Stimulated activated CD8-positive, alpha-beta memory T cell treated with anti-CD3 and anti-CD28 coated beads, Interleukin-7, amount 100 ng/mL, for 24 hours (primary cell): ENCODE results near the gene METTL17.
"Not testable (repeated sequence)": the region's sequence is repeated elsewhere in the genome, so short reads cannot be mapped to it uniquely, and the experiment has no call there.

Source experiments
- DNase-seq: peaks from one replicate; pipeline ENCODE4 v3.0.0-alpha.2; 2020; ENCODE audit warnings: low read depth

METTL17 gene

DNA sequence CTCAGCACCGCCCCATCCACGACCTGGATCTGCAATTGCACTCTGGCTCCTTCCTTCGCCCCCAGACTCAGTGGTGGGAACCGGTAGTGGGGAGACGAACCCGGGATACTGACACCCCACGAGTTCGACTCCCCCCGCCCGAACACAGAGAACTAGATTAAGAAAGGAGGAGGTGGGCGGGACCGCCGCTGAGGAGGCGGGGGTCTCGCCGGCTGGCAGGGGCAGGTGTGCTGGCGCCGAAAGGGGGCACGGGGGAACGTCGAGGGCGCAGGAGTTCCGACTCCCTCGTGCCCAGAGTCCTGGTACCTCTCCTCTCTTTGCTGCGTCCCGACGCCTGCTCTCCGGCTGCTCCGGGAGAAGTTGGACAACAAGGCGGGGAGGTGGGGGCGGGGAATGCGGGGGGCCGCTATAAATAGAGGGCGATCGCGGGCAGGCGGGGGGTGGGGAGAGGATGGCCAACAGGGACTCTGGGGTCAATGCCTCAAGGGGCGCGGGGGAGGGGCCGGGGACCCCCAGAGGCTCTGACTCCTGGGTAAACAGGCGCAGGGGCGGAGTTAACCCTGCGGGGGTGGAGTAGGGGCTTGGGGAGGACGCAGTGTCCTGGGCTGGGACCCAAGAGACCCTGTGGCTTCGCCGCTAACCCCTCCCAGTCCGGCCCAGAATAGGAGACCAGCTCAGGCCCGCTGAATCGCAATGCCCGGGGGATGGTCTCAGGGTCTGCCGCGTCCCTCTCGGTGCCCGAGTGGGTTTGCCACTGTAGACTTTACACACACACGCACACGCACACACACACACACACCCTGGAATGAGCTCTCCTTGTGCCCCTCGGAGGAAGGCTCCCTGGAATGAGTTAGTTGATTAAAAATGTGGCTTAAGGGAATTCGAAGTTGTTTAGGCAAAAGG lies 35.8 kb downstream of the METTL17 start:
- no peak for DNase-seq

DNA sequence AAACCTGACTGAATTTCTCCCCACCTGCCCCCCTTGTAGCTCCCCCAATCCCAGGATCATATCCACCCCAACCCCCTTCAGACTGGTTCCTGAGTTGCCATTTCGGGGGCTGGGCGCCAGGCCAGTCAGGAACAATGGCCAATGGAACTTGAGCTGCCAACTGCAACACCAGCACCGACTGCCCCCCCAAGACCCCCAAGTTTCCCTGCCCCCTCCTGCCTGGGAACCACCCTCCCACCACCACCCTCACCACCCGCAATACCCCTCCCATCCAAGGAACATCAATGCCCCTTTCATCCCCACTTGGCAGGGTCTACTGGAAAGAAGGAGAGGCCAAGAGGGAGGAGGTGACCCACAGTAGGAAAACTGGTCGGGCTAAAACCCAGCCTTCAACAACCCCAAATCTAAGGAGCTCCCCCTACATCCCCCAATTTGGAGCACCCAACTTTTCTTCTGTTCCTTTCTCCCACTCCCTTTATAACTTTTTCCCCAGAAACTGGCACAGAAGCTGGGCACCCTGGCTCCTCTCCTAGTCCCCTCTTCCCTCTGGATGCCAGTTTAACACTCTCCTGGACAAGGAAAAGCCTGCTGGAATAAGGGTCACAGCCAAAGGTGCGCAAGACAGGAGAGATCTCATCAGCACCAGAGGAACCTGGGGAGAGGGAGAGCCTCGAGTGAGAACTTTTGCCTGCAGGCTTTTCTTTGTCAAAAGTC lies 36.7 kb downstream of the METTL17 start:
- no peak for DNase-seq

DNA sequence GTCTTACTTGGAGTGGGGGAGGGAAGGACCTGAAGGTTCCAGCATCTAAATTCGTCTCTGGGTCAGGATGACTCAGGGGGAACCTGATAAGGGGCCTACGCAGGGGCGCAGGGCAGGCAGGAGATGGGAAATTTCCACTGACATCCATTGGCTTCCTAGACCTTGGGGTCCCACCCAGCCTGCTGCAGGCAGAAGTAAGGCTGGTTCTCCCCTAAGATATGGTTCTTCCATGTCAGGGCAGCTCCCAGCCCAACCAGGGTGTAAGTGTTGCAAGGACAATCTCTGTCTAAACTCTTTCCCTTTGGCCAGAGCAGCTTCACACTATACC lies 37.2 kb downstream of the METTL17 start:
- DNase-seq: no peak

DNA sequence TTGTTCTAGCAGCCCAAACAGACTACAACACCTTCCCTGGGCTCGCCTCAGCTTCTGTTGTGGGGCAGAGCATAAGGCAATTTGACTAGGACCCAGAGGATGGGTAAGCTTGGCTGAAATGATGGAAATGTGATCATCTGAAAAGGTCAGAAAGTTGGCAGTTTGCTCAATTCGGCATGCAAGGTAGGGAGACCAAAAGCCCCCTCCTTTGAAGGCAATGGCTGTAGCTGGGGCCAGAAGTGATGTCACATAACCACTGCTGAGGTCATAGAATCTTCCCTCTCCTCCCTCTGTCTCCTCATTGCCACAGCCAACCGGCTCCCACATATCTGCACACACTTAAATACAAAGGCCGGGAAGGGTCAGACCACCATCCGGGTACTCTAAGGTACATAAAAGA lies 40.1 kb downstream of the METTL17 start, which contains the start of gene TPPP2:
Gene TPPP2 (plus strand): TSS at position 301 of the 400 bp plus-strand sequence. CDS start 365 bp downstream, outside the sequence.
- DNase-seq: no peak

- no peak for DNase-seq
Observed at GRCh38 chr14:21030531-21030930, 40.8 kb downstream of the METTL17 start.

DNA sequence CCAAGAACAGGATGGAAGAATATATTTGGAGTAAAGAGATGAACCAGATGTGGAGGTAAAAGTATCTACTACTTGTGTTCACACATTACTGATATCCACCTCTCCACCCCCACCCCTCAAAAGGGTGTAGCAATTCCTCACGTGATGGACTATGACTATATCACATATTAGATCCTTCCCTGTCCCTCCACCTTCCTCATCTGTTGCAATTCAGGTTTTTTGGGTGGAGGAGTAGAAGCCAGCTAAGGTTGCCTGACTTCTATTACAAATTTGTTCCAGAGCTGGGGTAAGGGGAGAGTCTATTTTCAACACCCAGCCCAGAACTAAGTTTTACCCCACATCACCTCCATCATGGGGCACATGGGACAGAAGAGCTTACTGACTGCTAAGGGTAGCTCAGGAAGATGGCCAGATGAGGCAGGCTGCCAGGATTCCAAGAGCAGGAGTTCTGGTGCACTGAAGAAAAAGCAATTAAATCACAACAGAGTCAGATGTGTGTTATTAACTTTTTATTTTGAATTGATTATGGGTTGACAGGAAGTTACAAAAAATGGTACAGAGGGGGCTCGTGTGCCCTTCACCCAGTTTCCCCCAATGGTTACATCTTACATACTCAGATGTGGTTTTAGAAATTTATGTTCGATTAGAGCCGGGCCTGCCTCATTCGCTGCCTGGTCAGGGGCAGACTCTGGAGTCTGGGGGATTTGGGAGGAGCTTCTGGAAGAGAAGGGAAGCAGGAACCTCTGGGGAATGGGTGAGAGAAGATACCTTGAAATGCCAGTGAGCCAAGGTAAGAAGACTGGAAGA lies 42.7 kb downstream of the METTL17 start:
- DNase-seq: no peak

DNA sequence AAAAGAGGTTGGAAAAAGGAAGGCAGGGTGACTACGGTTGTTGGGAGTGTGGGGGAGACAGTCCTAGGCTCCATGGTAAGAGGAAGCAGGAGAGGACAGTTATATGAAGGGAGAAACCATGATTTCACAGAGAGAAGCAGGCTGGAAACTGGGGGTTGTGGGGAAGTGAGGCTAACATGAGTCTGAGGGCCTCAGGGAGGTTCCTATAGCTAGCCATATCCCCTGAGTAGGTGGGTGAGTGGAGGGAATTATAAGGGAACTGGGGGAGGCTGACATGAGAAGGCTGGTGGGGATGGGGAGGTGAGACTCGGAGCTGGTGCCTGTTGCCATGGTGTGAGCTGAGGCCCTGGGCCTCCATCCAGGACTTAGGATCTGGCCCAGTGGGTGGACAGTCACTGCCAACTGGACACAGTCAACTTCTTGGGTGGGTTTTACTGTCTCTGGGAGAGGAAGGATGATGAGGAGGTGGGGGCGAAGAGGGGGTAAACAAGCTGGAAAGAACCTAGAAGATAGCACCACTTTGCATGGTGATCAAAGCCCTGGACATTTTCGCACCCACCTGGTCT lies 43.4 kb downstream of the METTL17 start:
- no peak for DNase-seq

DNA sequence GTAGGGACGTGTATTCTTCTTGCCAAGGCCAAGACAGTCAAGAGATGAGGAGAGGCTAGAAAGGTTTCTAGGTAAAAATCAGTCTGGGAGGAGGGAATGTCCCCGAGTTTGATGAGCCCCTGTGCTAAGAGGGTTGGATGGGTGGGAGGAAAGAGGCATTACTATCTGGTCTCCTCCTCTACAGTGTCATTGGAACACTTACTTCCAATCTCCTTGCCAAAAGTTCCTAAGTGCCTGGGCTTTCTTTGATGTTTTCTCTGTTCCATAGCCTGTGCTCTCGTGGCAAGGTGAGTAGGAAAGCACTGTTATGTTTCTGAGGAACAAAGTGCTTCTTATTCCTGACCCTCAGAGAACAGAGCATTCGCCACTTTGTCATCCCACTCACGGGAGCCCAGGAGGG lies 44.9 kb downstream of the METTL17 start, which contains the start of gene RNASE13:
Gene RNASE13 (minus strand): TSS at position 101 of the 400 bp plus-strand sequence. CDS start 519 bp downstream, outside the sequence.
- no peak for DNase-seq

GRCh38 chr14:21036751-21037150 lies 47.0 kb downstream of the METTL17 start:
- no peak for DNase-seq

- DNase-seq: no peak
Observed at GRCh38 chr14:21037156-21037555, 47.4 kb downstream of the METTL17 start.

GRCh38 chr14:21038441-21039422 lies 49.0 kb downstream of the METTL17 start:
- DNase-seq: no peak

DNA sequence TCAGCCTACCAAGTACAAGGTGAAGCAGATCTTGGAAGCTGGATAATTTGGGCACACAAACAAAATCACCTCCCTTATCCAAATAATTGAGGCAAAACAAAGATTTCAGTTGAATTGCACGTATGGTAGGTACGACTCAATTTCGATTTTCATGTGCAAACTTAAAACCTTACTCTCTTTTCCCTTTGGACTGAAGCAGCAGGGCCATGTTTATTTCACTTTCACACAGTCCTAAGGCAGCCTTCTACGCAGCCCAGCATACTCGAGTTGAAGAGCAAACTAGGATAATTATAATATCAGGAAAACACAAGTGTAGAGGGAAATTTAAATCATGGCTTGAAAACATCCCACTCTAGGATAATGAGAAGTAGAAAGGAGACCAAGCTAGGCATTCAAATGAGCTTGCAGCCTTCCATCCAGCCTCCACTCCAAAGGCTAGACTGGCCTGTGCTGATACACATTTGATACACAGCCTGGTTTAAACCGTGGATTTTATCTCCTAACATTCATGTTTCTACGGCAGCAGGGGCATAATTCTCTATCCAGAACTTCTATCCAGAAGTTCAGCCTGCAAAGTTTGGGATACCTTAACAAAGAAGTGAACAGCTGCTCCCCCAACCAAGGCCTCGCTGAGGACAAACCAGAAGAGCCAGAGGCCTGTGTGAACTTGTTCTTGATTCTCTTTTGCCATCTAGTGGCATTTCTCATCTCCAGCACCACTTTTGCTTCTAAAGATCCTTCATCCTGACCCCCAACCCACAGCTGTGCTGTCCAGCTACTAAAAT lies 50.0 kb downstream of the METTL17 start:
- no peak for DNase-seq

GRCh38 chr14:21040370-21040925 lies 50.7 kb downstream of the METTL17 start:
- no peak for DNase-seq

GRCh38 chr14:21040941-21041340 lies 51.2 kb downstream of the METTL17 start:
- DNase-seq: not testable (repeated sequence)

DNA sequence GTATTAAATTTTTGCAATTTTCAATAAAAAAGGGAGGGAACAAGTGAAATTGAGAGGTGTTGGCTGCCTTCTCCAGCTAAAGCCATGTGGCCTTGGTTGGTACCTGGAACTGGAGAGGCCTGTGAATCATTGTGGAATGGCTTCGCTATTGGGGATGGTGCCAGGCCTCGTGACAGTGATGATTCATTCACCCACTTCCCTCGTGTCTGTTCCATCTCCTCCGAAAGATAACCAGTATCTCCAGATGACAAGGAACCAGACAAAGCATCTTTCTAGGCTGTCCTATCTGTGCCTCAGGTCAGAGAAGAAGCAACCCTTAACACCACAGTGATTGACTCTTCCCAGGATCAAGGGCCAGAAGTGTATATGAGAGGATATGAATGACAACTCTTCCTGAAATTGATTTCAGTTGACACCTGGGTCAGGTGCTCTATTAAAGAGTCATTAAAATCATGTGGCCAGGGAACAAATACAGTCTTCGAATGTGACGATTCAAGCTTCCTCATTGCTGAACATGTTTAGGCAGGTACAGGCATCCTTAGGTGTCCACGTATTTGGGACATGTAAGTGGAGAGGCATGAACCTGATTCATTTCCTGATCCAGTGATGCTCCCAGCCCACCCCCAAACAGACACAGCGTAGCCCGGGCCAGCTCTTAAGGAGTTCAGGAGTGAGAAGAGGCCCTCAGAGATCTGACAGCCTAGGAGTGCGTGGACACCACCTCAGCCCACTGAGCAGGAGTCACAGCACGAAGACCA lies 52.1 kb downstream of the METTL17 start, which contains the start of gene RNASE7:
Gene RNASE7 (plus strand): TSS at position 687 of the 758 bp plus-strand sequence. CDS start 631 bp downstream, outside the sequence.
- no peak for DNase-seq

- no peak for DNase-seq
Observed at GRCh38 chr14:21042918-21043317, 53.1 kb downstream of the METTL17 start.

DNA sequence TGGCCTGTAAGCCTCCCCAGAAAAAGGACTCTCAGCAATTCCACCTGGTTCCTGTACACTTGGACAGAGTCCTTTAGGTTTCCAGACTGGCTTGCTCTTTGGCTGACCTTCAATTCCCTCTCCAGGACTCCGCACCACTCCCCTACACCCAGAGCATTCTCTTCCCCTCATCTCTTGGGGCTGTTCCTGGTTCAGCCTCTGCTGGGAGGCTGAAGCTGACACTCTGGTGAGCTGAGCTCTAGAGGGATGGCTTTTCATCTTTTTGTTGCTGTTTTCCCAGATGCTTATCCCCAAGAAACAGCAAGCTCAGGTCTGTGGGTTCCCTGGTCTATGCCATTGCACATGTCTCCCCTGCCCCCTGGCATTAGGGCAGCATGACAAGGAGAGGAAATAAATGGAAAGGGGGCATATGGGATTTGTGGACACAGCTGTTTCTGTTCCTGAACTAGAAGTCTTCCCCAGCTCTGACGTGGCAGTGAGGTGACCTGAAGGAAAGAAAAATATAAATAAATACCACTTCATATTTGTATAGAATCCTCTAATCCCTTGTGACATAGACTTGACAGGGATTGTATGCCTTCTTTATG lies 53.7 kb downstream of the METTL17 start:
- no peak for DNase-seq

DNA sequence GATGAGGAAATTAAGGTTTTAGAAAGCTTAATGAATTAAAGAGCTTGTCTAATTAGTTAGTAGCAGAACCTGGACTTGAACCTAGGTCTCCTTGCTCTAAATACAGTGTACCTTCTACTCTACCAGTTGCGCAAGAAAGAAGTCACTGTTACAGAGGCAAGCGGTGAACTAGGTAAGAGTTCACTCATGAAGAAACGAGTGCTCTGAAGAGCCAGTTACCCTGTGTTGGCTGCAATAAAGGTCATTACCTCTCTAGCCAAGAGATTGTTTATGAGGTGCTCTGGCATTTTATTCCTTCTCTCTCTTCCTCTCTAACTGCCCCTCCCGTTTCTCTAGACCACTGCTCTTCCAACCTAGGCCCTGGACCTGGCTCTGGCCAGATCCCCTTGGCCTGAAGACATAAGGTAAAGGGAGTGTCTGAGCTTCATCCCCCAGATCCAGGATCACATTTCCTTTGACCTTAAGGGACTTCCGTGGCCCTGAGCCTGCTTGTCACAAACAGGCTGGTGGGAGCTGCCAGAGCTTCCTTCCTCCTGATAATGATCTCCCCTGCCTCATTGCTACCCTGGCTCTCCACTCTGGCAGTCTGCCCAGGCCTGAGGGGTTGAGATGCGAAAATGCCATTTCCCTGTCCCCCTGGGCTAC lies 54.3 kb downstream of the METTL17 start:
- DNase-seq: no peak
